NCI-H524 (cell line): ENCODE results near the gene UBALD2.
"Not testable (repeated sequence)": the region's sequence is repeated elsewhere in the genome, so short reads cannot be mapped to it uniquely, and the experiment has no call there.

Experiments used
- DNase-seq, 2 experiments: peaks; one replicate each; lab custom pipeline; 2025; lab: John Stamatoyannopoulos, UW

The UBALD2 gene

GRCh38 chr17:76244721-76245120, 20.4 kb upstream of the UBALD2 start:
- DNase-seq: not testable (repeated sequence)

DNA sequence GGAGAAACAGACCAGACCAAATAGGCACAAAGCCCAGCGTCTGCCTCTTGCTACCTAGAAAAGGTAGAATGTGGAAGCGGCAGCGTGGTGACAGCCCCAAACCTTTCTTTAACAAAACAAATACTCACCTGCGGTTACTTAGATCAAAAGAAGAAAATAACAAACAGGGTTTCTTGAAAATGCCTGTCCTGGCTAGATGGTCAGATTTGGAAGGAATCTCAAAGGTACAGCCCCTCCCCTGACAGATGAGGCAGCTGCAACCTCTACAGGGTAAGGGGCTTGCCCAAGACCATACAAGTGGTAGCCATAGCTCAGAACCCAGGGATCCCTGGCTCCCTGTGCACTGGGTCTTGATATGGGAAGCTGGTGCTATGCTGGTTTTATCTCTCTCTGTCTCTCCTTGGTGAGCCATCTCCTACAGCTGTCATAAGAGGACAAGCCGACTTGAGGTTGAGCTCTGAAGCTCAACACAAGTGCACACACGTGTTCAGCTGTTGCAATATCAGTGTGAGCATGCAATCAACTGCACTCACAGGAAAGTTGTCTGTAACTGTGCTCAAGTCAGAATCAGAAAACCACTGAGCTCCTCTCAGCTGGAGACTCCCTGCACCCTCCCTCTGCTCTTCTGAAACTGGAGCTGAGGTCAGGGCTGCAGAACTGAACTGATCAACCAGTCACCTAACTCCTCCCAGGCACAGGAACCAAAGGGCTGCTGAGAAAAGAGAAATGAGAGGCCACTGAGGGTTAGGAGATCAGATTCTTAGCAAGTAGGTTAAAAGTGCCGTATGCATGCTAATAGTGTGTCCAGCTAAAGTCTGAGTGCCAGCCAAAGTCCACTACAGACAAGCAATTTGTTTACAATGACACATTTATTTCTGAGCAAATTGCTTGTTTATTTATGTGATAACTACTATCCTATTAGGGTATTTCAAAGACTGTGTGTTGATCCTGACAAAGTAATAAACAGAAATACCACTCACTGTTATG, 18.8 kb upstream of the UBALD2 start:
- DNase-seq: no peak

- no peak for DNase-seq
Observed at GRCh38 chr17:76247304-76247703, 17.8 kb upstream of the UBALD2 start.

DNA sequence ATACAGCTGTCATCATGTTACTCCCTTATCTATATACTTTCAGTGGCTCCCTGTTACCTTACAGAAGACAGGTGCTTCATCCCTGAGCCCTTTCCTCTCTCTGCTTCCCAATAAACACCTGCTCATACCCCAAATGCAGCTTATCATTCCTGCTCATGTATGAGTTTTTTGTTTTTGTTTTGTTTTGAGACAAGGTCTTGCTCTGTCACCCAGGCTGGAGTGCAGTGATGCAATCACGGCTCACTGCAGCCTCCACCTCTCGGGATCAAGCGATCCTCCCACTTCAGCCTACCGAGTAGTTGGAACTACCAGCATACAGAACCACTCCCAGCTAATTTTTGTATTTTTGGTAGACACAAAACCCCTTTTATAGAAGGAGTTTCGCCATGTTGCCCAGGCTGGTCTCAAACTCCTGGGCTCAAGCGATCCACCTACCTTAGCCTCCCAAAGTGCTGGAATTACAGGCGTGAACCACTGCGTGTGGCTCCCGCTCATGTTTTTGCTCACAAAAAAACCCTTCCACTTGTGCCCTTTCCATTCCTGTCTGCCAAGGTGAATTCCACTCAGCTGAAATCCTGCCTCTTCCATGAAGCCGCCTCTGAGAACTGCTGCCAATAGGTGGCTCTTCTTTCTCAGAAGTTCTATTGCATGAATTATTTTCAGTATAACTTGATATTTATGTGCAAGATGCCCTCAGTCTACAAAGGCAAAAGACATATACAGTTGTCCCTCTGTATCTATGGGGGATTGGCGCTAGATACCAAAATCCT, 16.9 kb upstream of the UBALD2 start:
- no peak for DNase-seq

GRCh38 chr17:76250141-76250540, 15.0 kb upstream of the UBALD2 start:
- DNase-seq: no peak

- DNase-seq: no peak
Observed at GRCh38 chr17:76251478-76252039, 13.6 kb upstream of the UBALD2 start.

- no peak for DNase-seq
Observed at GRCh38 chr17:76252040-76252954, 12.9 kb upstream of the UBALD2 start.

GRCh38 chr17:76252967-76253766, 12.0 kb upstream of the UBALD2 start:
- not testable (repeated sequence) for DNase-seq

DNA sequence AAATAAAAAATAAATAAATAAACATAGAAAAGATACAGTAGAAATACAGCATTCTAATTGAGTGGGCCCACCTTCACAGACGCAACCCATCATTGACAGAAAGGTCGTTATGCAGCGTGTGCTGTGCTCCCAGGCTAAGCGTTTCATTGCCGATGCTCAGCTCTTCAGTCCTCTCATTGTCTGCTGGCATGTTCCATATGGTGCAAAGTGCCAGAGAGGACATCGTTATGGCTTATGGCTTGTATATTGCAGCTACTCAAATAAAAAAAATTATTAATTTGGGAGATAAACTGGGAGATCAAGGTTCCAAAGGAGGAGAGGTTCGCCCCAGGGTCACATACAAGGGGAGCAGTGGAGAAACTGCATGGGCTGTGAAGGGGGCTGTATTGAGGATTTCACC, 11.3 kb upstream of the UBALD2 start:
- DNase-seq: no peak

- DNase-seq: no peak
Observed at GRCh38 chr17:76254275-76254674, 10.9 kb upstream of the UBALD2 start.

DNA sequence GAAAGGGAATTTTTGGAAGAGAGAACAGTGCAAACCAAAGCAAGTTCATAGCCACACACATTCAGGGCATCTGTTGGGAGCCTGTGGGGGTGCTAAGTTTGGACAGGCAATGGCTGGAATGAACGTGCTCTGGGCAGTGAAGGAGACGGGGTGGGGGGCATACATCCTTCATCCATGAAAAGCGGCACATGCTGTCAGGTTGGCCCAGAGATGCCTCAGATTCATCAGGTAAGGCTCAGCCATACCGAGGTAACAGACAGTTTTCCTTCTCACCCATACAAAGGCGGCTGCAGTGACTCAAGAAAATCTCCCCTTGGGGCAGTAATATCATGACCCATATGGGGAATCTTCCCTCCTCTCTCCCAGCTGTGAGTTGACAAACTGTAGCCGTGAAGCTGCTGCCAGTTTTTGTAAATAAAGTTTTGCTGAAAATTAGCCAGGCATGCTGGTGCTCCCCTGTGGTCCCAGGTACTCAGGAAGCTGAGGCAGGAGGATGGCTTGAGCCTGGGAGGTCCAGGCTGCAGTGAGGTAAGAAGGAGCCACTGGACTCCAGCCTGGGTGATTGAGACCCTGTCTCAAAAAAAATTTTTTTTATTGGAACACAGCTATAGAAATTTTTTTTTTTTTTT, 9.2 kb upstream of the UBALD2 start:
- DNase-seq: no peak

GRCh38 chr17:76256430-76257050, 8.6 kb upstream of the UBALD2 start:
- not testable (repeated sequence) for DNase-seq

DNA sequence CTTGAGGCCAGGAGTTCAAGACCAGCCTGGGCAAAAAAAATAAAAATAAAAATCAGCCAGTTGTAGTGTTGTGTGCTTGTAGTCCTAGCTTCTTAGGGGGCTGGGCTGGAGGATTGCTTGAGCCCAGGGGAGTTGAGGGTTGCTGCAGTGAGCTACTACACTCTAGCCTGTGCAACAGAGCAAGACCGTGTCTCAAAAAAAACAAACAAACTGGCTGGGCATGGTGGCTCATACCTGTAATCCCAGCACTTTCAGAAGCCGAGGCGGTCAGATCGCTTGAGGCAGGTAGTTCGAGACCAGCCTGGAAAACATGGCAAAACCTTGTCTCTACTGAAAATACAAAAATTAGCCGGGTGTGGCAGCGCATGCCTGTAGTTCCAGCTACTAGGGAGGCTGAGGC, 4.9 kb upstream of the UBALD2 start:
- DNase-seq: no peak

GRCh38 chr17:76260669-76261068, 4.5 kb upstream of the UBALD2 start:
- DNase-seq: no peak

DNA sequence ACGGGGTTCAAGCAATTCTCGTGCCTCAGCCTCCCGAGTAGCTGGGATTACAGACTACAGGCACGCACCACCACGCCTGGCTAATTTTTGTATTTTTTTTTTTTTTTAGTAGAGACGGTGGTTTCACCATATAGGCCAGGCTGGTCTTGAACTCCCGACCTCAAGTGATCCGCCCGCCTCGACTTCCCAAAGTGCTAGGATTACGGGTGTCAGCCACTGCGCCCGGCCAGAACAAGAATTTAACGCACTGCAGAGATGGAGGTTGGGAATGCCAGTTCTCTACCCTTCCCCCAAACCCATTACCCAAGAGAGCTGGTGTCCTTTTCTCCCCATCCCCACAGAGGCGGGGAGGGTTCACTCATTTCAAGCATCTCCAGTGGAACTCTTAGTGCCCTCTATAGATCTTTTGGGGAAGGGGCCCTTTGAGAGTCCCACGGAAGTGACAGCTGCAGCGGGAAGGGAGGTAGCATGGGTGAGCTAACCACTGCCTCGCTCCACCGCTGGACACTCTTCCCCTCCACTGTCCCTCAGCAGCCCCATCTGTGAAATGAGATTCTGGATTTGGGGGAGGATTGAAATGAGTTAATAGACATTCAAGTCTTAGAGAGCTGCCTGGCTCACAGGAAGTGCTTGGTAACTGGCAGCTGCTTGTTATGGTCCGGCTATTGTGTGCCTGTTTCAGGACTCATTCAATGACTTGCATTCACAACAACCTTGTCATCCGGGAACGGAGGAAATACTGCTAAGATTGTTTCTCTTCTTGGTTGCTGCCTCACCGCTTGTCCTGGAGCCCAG, 3.5 kb upstream of the UBALD2 start:
- DNase-seq: no peak

DNA sequence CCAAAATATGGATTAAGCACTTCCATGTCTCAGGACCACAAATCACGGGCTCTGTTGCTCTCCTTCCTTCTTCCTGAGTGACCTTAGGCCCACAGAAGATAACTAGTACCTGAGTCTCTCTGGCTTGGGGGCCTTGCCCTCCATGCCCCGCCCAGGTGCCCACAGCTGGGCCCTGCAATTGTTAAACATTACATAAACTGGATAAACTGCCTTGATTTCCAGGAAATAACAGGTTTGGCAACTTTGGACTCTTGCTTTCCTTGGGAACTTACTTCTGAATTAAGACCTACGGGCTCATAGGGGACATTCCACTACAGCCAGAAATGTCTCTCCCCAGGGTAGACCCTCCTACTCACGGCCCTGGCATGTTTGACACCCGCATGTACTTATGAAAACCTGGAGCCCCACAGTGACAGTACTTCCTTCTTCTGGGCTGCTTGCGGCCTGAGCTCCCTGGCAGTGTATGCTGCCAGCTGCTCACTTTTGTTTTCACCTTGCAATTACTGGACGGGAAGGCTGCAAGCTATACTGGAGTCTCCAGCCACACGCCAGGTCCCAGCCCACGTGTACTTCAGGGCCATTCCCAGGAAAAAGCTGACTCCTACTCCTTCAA, 2.3 kb upstream of the UBALD2 start:
- no peak for DNase-seq

DNA sequence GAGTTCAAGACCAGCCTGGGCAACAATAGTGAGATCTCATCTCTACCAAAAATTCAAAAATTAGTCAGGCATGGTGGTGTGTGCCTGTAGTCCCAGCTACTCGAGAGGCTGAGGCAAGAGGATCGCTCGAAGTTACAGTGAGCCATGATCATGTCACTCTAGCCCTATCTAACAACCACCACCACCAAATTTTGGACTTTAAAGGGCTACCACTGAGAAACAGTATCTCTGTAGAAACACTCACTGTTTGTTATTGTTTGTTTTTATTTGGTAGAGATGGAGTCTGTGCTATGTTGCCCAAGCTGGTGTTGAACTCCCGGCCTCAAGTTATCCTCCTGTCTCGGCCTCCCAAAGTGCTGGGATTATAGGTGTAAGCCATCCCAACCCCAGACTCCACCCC, 1.3 kb upstream of the UBALD2 start:
- no peak for DNase-seq

- DNase-seq: no peak
Observed at GRCh38 chr17:76264425-76264754, 758 bp upstream of the UBALD2 start.
